HCT116 (cell line): ENCODE results near the gene FBXO30.

Experiments used
- POLR2A ChIP-seq: IDR thresholded peaks from 2 replicates; pipeline ENCODE4 v1.7.0; 2011; ENCODE audit warnings: borderline replicate concordance; ENCODE audit not compliant: insufficient read depth, insufficient read length; ENCODE audit errors: extremely low read depth
- POLR2AphosphoS5 ChIP-seq: IDR thresholded peaks from 2 replicates; pipeline ENCODE4 v1.6.1; 2011; ENCODE audit warnings: mild to moderate bottlenecking, low read depth, low read length, moderate library complexity
- TF ChIP-seq, protein P1 (sequence below), 3 experiments: fragments of 200-600 bp in 1 of 3; sonication (generic) in 1 of 3; IDR thresholded peaks in 2 of 3; conservative IDR thresholded peaks in 1 of 3; 2 replicates each; pipeline ENCODE4 v1.5.1; 2012 to 2017; ENCODE audit warnings: low read depth in 2 of 3, low read length in 2 of 3, antibody characterized with exemption in 1 of 3, borderline replicate concordance in 1 of 3, control low read depth in 1 of 3, mild to moderate bottlenecking in 1 of 3, mixed read lengths in 1 of 3, mixed run types in 1 of 3, moderate library complexity in 1 of 3; ENCODE audit not compliant: insufficient read depth in 1 of 3

DNA sequence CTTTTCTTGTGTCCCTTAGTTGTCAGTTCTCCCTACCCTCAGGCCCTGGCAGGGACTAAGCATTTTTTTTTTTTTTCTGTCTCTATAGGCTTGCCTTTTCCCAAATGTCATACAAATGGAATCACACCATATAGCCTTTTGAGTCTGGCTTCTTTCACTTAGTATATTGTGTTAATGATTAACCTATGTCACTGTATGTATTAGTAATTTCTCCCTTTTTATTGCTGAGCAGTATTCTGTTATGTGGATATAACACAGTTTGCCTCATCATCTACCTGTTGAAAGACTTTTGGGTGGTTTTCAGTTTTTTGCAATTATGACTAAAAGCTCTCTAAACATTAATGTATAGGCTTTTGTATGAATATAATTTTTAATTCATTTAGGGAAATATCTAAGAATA is 16.0 kb upstream of the FBXO30 start:
- TF ChIP-seq, protein P1, sequence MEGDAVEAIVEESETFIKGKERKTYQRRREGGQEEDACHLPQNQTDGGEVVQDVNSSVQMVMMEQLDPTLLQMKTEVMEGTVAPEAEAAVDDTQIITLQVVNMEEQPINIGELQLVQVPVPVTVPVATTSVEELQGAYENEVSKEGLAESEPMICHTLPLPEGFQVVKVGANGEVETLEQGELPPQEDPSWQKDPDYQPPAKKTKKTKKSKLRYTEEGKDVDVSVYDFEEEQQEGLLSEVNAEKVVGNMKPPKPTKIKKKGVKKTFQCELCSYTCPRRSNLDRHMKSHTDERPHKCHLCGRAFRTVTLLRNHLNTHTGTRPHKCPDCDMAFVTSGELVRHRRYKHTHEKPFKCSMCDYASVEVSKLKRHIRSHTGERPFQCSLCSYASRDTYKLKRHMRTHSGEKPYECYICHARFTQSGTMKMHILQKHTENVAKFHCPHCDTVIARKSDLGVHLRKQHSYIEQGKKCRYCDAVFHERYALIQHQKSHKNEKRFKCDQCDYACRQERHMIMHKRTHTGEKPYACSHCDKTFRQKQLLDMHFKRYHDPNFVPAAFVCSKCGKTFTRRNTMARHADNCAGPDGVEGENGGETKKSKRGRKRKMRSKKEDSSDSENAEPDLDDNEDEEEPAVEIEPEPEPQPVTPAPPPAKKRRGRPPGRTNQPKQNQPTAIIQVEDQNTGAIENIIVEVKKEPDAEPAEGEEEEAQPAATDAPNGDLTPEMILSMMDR (IDR thresholded peaks at IDR 0.05 in 2 of 3, conservative IDR thresholded peaks at IDR 0.05 in 1 of 3; ENCODE audit: borderline replicate concordance in 1 of 3, insufficient read depth in 1 of 3, low read depth in 2 of 3, low read length in 2 of 3), result no peak
- TF ChIP-seq POLR2A (no peak), POLR2AphosphoS5 (no peak)
